WTC11 (cell line): ENCODE results near the gene OGDH. TPM values are rescaled to one million over a fixed set of nuclear protein-coding genes. Genes with fewer than 3 reads are reported as not detected.

Experiments used
- ATAC-seq: fragments of 200-7000 bp; cut with Tn5 transposase; 2 replicates; pipeline ENCODE4 v1.10.0; 2021; ENCODE audit warnings: mild to moderate bottlenecking, moderate library complexity
- CTCF ChIA-PET: fragments of 300-600 bp; sonication (Branson Sonifier 250); formaldehyde crosslinking; loops from one replicate; lab custom pipeline; 2021; ENCODE audit warnings: antibody characterized with exemption; lab: Charles Lee
- POLR2A ChIA-PET: fragments of 350-600 bp; sonication (Branson Sonifier 250); formaldehyde crosslinking; loops from one replicate; lab custom pipeline; 2021; ENCODE audit warnings: antibody characterized with exemption; lab: Charles Lee
- DNase-seq: peaks from one replicate; pipeline ENCODE4 v3.0.0; 2021; ENCODE audit warnings: low spot score
- H3K27ac Mint-ChIP-seq: 2 replicates; pipeline ENCODE4 v1.8.0; 2021; ENCODE audit warnings: mixed read lengths
- H3K27me3 Mint-ChIP-seq: 2 replicates; pipeline ENCODE4 v1.8.0; 2021; ENCODE audit warnings: low read depth, mild to moderate bottlenecking, moderate library complexity, mixed read lengths
- H3K36me3 Mint-ChIP-seq: 2 replicates; pipeline ENCODE4 v1.8.0; 2021; ENCODE audit warnings: mixed read lengths
- H3K4me1 Mint-ChIP-seq: 2 replicates; pipeline ENCODE4 v1.8.0; 2022; ENCODE audit warnings: mixed read lengths
- H3K4me3 Mint-ChIP-seq: 2 replicates; pipeline ENCODE4 v1.8.0; 2021; ENCODE audit warnings: mild to moderate bottlenecking, moderate library complexity, mixed read lengths
- H3K9me3 Mint-ChIP-seq: 2 replicates; pipeline ENCODE4 v1.8.0; 2021; ENCODE audit warnings: mixed read lengths
- ELF4 ChIP-seq: sonication (generic); formaldehyde crosslinking; IDR thresholded peaks from 2 replicates; pipeline ENCODE4 v1.8.1; 2022; ENCODE audit warnings: low read depth, mild to moderate bottlenecking, moderate library complexity, missing genetic modification reagents
- FOXP1 ChIP-seq: sonication (generic); formaldehyde crosslinking; IDR thresholded peaks from 2 replicates; pipeline ENCODE4 v1.8.0; 2022; ENCODE audit warnings: missing genetic modification reagents, mild to moderate bottlenecking, moderate library complexity, borderline replicate concordance
- HMGA2 ChIP-seq: fragments of 250-450 bp; sonication (Bioruptor Pico); IDR thresholded peaks from 2 replicates; pipeline ENCODE4 v1.4.0; 2021; ENCODE audit warnings: mild to moderate bottlenecking, moderate library complexity
- NR2C2 ChIP-seq: sonication (generic); formaldehyde crosslinking; IDR thresholded peaks from 2 replicates; pipeline ENCODE4 v1.8.0; 2022; ENCODE audit warnings: mild to moderate bottlenecking, missing genetic modification reagents
- OVOL2 ChIP-seq: fragments of 250-450 bp; sonication (Bioruptor Pico); IDR thresholded peaks from 2 replicates; pipeline ENCODE4 v1.9.0; 2021; ENCODE audit warnings: mild to moderate bottlenecking, borderline replicate concordance
- RELA ChIP-seq: sonication (generic); formaldehyde crosslinking; IDR thresholded peaks from 2 replicates; pipeline ENCODE4 v1.8.1; 2022; ENCODE audit warnings: missing genetic modification reagents, mild to moderate bottlenecking, borderline replicate concordance
- TCF7 ChIP-seq: sonication (generic); formaldehyde crosslinking; IDR thresholded peaks from 2 replicates; pipeline ENCODE4 v1.8.0; 2022; ENCODE audit warnings: mild to moderate bottlenecking, low read depth, missing genetic modification reagents, moderate library complexity
- ZNF121 ChIP-seq: sonication (generic); formaldehyde crosslinking; IDR thresholded peaks from 2 replicates; pipeline ENCODE4 v1.8.0; 2023; ENCODE audit warnings: missing genetic modification reagents
- ZNF138 ChIP-seq: sonication (generic); formaldehyde crosslinking; conservative IDR thresholded peaks from 2 replicates; pipeline ENCODE4 v1.8.1; 2022; ENCODE audit warnings: mild to moderate bottlenecking, moderate library complexity, missing genetic modification reagents
- ZNF396 ChIP-seq: fragments of 250-450 bp; sonication (Bioruptor Pico); IDR thresholded peaks from 2 replicates; pipeline ENCODE4 v1.8.0; 2021; ENCODE audit warnings: mild to moderate bottlenecking, moderate library complexity, borderline replicate concordance
- total RNA-seq: library from RNA; stranded (reverse); gene quantifications from 3 replicates; pipeline ENCODE4 v1.2.3, GENCODE V29; 2021
- TF ChIP-seq, protein P1 (sequence below): sonication (generic); formaldehyde crosslinking; IDR thresholded peaks from 2 replicates; pipeline ENCODE4 v1.8.1; 2022; ENCODE audit warnings: missing genetic modification reagents, borderline replicate concordance
- TF ChIP-seq, protein P2 (sequence below): fragments of 250-450 bp; sonication (Bioruptor Pico); IDR thresholded peaks from 2 replicates; pipeline ENCODE4 v1.9.0; 2021; ENCODE audit warnings: mild to moderate bottlenecking
- TF ChIP-seq, protein P3 (sequence below): sonication (generic); formaldehyde crosslinking; IDR thresholded peaks from 2 replicates; pipeline ENCODE4 v1.8.0; 2022; ENCODE audit warnings: mild to moderate bottlenecking, missing genetic modification reagents
- TF ChIP-seq, protein P4 (sequence below): sonication (generic); formaldehyde crosslinking; IDR thresholded peaks from 2 replicates; pipeline ENCODE4 v1.8.1; 2022; ENCODE audit warnings: low read depth, missing genetic modification reagents, borderline replicate concordance
- TF ChIP-seq, protein P5 (sequence below): sonication (generic); formaldehyde crosslinking; IDR thresholded peaks from 2 replicates; pipeline ENCODE4 v1.8.0; 2023; ENCODE audit warnings: missing genetic modification reagents
- TF ChIP-seq, protein P6 (sequence below): sonication (generic); formaldehyde crosslinking; IDR thresholded peaks from 2 replicates; pipeline ENCODE4 v1.8.0; 2022; ENCODE audit warnings: mild to moderate bottlenecking, missing genetic modification reagents
- TF ChIP-seq, protein P7 (sequence below): fragments of 250-450 bp; sonication (Bioruptor Pico); IDR thresholded peaks from 2 replicates; pipeline ENCODE4 v1.9.0; 2021; ENCODE audit warnings: mild to moderate bottlenecking, borderline replicate concordance

The OGDH gene
- total RNA-seq, 1 experiment from 2014 or later = 79.6 TPM

DNA sequence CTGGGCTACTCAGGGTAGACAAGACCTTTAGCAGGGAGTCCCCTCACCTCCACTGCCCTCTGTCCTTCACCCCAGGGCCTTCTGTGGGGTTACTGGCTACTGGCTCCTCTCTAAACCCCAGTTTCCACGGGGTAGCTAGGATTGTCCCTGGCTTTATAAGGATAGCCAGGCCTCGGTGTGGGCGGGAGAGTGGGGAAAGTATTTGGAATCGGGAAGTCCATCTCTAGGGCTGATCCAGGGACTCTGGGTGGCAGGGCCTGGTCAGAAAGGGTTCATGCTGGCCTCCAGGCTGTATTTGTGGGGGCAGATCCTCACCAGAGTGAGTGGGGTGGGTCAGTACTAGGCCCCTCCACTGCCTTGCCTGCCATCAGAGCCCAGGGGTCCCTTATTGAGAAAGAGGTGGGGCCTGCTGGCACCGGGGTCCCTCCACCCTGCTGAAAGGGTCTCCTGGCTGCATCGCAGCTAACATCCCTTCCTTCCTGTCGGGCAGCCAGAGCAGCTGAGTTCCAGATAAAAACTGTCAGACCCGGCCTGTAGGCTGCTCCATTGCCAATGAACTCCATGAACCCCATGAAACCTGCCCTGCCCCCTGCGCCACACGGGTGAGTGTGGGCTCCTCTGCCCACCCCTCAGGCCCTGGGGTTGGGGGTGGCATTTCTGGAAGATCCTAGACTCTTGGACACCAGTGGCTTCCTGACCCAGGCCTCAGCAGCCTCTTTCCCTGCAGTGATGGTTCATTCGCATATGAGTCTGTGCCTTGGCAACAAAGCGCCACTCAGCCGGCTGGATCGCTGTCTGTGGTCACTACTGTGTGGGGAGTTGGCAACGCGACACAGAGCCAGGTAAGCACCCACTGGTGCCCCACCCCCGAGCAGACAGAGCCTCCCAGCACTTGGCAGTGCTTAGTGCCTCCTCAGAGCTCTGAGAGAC, 149.5 kb downstream of the OGDH start:
- no peak for DNase-seq
- H3K27me3 Mint-ChIP-seq = no peaks in the 10 kb centered on the region
- TF ChIP-seq ELF4 (CRISPR knock-in tag) = no peak
- TF ChIP-seq, protein P1, sequence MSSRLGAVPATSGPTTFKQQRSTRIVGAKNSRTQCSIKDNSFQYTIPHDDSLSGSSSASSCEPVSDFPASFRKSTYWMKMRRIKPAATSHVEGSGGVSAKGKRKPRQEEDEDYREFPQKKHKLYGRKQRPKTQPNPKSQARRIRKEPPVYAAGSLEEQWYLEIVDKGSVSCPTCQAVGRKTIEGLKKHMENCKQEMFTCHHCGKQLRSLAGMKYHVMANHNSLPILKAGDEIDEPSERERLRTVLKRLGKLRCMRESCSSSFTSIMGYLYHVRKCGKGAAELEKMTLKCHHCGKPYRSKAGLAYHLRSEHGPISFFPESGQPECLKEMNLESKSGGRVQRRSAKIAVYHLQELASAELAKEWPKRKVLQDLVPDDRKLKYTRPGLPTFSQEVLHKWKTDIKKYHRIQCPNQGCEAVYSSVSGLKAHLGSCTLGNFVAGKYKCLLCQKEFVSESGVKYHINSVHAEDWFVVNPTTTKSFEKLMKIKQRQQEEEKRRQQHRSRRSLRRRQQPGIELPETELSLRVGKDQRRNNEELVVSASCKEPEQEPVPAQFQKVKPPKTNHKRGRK (CRISPR knock-in tag) = no peak
- TF ChIP-seq NR2C2 = no peak
- TF ChIP-seq, protein P2, sequence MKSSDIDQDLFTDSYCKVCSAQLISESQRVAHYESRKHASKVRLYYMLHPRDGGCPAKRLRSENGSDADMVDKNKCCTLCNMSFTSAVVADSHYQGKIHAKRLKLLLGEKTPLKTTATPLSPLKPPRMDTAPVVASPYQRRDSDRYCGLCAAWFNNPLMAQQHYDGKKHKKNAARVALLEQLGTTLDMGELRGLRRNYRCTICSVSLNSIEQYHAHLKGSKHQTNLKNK = no peak
- TF ChIP-seq, protein P3, sequence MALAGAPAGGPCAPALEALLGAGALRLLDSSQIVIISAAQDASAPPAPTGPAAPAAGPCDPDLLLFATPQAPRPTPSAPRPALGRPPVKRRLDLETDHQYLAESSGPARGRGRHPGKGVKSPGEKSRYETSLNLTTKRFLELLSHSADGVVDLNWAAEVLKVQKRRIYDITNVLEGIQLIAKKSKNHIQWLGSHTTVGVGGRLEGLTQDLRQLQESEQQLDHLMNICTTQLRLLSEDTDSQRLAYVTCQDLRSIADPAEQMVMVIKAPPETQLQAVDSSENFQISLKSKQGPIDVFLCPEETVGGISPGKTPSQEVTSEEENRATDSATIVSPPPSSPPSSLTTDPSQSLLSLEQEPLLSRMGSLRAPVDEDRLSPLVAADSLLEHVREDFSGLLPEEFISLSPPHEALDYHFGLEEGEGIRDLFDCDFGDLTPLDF = no peak
- TF ChIP-seq, protein P4, sequence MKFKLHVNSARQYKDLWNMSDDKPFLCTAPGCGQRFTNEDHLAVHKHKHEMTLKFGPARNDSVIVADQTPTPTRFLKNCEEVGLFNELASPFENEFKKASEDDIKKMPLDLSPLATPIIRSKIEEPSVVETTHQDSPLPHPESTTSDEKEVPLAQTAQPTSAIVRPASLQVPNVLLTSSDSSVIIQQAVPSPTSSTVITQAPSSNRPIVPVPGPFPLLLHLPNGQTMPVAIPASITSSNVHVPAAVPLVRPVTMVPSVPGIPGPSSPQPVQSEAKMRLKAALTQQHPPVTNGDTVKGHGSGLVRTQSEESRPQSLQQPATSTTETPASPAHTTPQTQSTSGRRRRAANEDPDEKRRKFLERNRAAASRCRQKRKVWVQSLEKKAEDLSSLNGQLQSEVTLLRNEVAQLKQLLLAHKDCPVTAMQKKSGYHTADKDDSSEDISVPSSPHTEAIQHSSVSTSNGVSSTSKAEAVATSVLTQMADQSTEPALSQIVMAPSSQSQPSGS (CRISPR knock-in tag) = no peak
- no peak for TF ChIP-seq FOXP1 (CRISPR knock-in tag)
- TF ChIP-seq RELA (CRISPR knock-in tag) = no peak
- TF ChIP-seq, protein P5, sequence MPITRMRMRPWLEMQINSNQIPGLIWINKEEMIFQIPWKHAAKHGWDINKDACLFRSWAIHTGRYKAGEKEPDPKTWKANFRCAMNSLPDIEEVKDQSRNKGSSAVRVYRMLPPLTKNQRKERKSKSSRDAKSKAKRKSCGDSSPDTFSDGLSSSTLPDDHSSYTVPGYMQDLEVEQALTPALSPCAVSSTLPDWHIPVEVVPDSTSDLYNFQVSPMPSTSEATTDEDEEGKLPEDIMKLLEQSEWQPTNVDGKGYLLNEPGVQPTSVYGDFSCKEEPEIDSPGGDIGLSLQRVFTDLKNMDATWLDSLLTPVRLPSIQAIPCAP (CRISPR knock-in tag) = no peak
- no peak for TF ChIP-seq TCF7
- no peak for TF ChIP-seq OVOL2
- no peak for TF ChIP-seq ZNF396 (CRISPR knock-in tag)
- no peak for TF ChIP-seq ZNF138
- TF ChIP-seq, protein P6, sequence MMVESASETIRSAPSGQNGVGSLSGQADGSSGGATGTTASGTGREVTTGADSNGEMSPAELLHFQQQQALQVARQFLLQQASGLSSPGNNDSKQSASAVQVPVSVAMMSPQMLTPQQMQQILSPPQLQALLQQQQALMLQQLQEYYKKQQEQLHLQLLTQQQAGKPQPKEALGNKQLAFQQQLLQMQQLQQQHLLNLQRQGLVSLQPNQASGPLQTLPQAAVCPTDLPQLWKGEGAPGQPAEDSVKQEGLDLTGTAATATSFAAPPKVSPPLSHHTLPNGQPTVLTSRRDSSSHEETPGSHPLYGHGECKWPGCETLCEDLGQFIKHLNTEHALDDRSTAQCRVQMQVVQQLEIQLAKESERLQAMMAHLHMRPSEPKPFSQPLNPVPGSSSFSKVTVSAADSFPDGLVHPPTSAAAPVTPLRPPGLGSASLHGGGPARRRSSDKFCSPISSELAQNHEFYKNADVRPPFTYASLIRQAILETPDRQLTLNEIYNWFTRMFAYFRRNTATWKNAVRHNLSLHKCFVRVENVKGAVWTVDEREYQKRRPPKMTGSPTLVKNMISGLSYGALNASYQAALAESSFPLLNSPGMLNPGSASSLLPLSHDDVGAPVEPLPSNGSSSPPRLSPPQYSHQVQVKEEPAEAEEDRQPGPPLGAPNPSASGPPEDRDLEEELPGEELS (CRISPR knock-in tag) = no peak
- TF ChIP-seq, protein P7, sequence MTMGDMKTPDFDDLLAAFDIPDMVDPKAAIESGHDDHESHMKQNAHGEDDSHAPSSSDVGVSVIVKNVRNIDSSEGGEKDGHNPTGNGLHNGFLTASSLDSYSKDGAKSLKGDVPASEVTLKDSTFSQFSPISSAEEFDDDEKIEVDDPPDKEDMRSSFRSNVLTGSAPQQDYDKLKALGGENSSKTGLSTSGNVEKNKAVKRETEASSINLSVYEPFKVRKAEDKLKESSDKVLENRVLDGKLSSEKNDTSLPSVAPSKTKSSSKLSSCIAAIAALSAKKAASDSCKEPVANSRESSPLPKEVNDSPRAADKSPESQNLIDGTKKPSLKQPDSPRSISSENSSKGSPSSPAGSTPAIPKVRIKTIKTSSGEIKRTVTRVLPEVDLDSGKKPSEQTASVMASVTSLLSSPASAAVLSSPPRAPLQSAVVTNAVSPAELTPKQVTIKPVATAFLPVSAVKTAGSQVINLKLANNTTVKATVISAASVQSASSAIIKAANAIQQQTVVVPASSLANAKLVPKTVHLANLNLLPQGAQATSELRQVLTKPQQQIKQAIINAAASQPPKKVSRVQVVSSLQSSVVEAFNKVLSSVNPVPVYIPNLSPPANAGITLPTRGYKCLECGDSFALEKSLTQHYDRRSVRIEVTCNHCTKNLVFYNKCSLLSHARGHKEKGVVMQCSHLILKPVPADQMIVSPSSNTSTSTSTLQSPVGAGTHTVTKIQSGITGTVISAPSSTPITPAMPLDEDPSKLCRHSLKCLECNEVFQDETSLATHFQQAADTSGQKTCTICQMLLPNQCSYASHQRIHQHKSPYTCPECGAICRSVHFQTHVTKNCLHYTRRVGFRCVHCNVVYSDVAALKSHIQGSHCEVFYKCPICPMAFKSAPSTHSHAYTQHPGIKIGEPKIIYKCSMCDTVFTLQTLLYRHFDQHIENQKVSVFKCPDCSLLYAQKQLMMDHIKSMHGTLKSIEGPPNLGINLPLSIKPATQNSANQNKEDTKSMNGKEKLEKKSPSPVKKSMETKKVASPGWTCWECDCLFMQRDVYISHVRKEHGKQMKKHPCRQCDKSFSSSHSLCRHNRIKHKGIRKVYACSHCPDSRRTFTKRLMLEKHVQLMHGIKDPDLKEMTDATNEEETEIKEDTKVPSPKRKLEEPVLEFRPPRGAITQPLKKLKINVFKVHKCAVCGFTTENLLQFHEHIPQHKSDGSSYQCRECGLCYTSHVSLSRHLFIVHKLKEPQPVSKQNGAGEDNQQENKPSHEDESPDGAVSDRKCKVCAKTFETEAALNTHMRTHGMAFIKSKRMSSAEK (CRISPR knock-in tag) = no peak
- no peak for TF ChIP-seq HMGA2
- no peak for TF ChIP-seq ZNF121 (CRISPR knock-in tag)
- TF ChIP-seq, all 79 proteins: peak for 0
- no peak for ATAC-seq
- Mint-ChIP-seq H3K9me3 (no peaks in the 10 kb centered on the region), H3K4me3 (no peak overlapping the region), H3K36me3 (peaks cover 17% of the 10 kb centered on the region), H3K4me1 (peaks cover 24% of the 10 kb centered on the region), H3K27ac (no peak overlapping the region)
- ChIA-PET CTCF (interaction anchor here (1.0 kb wide), 1 partner anchor 168 kb away, joined by 3 read pairs; no protein-coding TSS in a partner anchor), POLR2A (no interaction called here)
